GM19468 (cell line): Measurements from ENCODE around the gene NXPE2.

Experiments used
- ATAC-seq: cut with Tn5 transposase; IDR thresholded peaks from one replicate; pipeline ENCODE4 v1.9.1; 2021; ENCODE audit warnings: mild to moderate bottlenecking, moderate library complexity, moderate number of reproducible peaks; ENCODE audit not compliant: unreplicated experiment; ENCODE audit errors: extremely low read depth

The NXPE2 gene

DNA sequence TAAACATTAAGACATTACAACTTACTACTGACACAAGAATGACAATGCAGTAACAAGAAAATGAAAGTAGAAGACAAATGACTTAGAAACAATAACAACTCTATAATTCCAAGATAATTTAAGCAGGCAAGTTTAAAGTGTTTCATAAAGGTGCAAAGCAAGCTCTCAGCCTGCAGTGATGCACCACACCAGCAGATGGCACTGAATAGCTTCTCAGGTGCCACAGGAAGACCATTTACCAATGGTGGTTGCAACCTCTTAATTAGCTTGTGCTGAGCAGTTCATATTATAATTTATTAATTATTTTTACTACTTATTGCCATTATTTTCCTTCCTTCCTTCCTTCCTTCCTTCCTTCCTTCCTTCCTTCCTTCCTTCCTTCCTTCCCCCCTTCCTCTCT is 60.6 kb downstream of the NXPE2 start:
- ATAC-seq = no peak

DNA sequence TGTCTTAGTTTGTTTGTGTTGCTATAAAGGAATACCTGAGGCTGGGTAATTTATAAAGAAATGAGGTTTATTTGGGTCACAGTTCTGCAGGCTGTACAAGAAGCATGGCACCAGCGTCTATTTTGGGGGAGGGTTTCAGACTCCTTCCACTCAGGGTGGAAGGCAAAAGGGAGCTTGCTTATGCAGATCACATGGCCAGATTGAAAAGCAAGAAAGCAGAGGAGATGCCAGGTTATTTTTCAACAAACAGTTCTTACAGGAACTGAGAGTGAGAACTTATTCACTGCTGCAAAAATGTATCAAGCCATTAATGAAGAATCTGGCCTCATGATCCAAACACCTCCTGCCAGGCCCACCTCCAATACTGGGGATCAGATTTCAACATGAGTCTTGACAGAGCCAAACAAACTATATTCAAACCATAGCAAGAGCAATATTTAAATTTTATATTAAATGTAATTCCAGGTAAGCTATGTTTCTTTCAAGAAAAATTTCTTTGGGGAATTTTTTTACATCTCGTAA is 66.9 kb downstream of the NXPE2 start:
- ATAC-seq = no peak

DNA sequence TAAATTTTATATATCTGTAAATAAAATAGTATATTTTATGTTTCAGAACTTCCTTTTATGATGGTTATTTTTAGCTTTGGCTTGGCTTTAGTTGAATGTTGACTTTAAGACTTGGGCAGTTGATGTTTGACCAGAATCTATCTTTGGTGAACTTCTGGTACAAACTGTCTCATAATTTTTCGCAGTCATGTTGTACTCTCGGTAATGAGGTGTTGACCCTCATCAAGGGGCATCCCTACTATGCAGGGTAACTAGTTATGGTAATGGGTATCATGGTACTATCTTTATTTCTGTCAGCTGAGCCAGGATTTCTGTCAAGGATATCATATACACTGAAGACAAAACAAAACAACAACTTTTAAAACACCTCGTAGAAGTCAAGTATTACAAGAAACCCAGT is 67.7 kb downstream of the NXPE2 start:
- ATAC-seq = no peak
